Activated CD8-positive, alpha-beta memory T cell treated with anti-CD3 and anti-CD28 coated beads, Interleukin-2, amount 50 U/mL, for 4 hours (primary cell): Measurements from ENCODE around the gene FAM110A.
"Not testable (repeated sequence)": the region's sequence is repeated elsewhere in the genome, so short reads cannot be mapped to it uniquely, and the experiment has no call there.

Experiments
- DNase-seq: peaks from one replicate; pipeline ENCODE4 v3.0.0-alpha.2; 2020

The FAM110A gene

DNA sequence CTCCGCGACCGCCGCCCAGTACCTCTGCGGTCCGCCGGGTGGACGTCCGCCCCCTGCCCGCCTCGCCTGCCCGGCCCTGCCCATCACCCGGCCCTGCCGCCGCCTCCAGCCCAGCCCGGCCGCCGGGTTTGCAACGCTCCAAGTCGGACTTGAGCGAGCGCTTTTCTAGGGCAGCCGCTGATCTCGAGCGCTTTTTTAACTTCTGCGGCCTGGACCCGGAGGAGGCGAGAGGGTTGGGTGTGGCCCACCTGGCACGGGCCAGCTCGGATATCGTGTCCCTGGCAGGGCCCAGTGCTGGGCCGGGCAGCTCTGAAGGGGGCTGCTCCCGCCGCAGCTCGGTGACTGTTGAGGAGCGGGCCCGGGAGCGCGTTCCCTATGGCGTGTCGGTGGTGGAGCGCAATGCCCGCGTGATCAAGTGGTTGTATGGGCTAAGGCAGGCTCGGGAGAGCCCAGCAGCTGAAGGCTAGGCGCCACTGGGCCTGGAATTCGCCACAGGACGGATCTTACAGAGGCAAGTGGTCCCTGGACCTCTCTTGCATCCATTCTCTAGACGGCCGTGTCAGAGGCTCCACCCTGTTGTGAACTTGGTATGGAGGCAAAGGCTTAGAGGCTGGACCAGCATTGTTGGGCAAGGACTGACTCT lies 11.8 kb downstream of the FAM110A start:
- DNase-seq: peak; percentile 28

DNA sequence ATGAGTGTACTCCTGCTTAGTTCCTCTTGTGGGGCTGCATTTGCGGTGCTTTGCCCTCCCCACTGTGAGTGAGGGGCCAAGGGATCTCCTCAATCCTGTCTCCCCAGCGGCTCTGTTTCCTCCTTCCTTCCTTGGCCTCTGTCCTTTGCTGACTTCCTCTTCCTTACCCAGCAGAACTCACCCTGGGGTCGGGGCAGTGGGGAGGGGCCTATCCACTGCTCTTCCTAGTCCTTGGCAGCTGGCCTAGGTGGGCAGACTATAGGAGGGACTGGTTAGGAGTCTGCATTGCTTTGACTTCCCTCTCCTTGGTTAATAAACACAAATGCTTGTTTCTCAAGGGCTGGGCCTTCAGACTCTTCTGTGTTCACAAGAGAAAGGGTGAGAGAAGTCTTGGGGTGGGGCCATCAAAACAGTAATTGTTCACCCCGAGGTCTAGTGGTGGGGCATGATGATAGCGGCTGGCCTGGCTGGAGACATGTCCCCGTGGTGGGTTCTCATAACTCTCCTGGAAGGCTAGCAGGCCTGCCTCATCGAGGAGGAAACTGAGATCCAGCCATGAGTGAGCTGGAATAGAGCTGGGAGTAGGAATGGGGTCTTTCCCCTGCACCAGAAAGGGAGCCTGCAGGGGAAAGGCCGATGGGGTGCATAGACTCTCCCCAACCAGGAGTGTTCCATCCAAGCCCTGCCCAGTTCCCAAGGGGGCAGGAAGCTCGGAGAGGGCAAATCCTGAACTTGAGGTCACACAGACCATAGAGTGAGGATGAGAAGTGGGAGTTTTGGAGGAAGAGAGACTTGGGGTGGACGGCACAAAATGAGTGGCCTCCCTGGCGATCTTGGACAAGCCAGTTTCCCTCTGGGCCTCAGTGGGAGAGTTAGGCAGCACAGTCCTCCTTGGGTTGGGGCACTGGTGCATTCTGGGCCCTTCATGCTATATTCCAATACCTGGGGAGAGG lies 12.7 kb downstream of the FAM110A start:
- no peak for DNase-seq

DNA sequence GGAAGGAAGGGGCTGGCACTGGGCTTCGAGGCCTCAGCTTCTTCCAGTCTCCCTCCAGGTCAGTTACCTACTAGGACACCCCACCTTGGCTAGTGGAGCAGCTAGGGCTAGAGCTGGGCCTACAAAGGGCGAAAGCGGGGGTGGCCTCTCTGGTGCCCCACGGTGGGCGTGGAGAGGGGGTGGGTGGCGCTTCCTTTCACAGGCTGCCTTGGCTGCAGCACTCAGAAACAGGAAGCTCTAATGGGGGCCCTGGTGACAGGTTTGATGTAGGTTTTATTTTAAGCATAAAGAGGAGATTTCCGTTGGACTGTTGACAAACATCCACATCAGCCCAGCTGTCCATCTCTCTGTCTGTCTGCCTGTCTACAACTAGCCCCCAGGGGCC lies 13.4 kb downstream of the FAM110A start:
- peak; percentile 59 for DNase-seq

DNA sequence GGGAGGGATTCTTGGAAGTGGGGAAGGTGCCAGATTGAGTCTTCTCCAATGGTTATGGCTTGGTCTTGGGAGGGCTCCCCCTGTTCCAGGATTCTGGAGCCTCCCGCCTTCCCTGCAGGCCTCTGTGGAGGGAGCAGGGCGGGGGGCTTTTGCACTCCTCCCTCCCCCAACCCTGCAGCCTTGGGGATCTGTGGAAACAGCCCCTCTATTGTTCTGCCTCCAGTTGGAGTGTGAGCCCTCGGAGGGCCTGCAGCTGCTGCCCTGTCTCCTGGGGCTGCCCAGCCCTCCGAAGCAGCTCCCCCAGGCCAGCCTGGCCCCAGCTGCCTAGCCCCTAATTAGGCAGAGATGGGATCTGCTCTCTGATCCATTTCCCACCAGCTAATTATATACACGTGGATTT lies 14.7 kb downstream of the FAM110A start:
- DNase-seq: no peak

DNA sequence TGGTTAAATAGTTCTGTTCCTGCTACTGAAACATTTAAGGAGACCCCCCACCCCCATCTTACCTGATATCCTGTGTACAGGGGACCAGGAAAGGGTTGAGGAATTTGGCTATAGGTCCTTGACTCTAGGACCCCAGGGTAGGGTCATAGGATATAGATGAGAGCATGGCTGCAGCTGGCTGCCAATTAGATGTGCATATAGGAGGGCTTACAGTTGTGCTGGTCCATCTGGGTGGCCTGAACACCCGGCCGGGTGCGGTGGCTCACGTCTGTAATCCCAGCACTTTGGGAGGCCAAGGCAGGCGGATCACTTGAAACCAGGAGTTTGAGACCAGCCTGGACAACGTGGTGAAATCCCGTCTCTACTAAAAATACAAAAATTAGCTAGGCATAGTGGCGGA lies 15.2 kb downstream of the FAM110A start:
- not testable (repeated sequence) for DNase-seq

DNA sequence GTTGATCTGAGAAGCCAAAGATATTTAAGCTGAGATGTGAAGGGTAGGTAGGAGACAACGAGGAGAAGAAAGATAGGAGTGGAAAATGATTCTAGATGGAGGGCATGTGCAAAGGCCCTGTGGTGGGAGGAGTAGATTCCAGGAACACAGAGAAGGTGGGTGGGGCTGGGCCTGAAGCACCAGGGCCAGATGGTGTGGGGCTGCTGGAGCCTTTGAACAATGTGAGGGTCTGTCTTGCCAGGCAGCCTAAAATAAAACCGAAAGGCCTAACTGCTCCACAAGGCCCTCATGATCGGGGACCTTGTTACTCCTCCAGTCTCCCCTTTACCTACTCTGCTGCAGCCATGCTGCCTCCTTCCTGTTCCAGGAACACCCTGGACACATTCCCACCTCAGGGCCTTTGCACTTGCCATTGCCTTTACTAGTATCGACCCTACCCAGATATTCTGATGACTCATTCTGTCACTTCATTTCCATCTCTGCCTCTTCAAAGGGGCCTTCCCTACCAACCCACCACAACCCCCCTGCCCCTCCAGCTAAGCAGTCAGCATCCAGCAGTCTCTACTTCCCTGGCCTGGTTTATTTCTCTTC lies 20.0 kb downstream of the FAM110A start:
- no peak for DNase-seq

DNA sequence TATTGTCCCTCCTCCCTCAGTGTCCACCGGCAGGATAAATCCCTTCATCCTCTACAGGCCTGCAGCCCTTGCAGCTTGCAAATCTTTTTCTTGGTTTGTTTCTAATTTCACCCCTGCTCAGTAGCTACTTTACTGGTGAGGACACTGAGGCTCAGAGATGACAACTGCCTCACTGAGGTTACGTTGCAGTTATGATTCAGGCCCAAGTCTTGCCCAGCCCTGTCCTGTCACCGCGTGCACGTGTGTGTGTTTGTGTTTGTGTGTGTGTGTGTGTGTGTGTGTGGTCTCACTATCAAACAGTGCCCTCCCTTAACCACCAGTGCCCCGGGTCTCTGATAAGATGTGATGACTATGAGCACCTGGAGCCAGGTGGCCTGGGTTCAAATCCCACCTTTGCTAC lies 21.1 kb downstream of the FAM110A start:
- no peak for DNase-seq

DNA sequence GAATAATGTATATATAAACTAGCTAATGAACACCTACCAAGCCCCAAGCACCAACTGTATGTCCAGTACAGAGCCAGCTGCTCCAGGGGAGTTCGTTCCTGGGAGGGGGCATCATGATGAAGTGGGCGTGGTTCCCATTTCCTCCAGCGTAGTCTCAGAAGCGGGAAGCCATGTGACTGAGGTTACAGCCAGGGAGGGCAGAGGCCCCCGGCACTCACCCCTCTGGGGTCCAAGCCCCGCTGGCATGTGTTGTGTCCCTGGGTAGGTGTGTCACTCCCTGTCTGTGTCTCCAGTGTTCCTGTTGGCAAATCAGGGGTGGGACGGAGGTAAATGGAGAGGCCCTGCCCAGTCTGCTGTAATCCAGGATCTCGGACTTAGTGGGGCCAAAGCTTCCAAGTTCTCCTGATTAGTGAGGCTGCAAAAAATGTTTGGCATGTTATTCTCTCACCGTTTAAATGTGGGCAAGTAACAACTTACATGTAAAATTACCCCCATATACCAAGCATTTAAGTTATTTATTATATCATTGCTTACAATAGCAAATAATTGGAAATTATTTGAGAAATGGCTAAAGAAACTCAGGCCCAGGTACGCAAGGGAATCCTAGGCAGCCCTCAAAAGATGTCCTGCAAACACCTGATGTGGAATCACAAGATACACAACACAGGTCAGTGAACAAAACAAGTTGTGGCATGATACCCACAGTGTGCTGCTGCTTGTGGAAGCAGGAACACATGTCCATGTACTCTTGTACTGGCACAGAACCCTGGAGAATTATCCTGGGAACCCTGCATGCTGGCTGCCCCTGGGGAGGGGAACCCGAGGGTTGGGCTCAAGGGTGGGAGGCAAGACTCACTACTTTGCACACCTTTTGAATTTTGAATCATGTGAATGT lies 22.2 kb downstream of the FAM110A start:
- no peak for DNase-seq

DNA sequence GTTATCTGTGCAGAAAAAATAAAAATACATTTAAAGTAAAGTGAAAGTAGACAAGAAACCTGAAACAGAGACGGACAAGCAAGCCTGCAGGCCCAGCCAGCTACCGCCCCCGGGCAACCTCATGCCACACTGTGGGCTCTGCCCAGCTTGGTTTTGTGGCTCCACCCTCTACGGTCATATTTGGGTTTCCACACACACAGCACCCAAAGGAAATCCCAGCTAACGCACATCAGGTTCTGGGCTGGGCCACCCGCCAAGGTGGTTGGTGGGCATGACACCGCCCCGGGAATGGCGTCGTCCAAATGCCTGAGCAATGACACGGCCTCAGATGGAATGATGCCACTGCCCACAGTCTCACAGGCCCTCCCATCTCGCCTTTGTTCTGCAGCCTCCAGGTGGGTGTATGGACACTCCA lies 22.9 kb downstream of the FAM110A start:
- peak; percentile 45 for DNase-seq

DNA sequence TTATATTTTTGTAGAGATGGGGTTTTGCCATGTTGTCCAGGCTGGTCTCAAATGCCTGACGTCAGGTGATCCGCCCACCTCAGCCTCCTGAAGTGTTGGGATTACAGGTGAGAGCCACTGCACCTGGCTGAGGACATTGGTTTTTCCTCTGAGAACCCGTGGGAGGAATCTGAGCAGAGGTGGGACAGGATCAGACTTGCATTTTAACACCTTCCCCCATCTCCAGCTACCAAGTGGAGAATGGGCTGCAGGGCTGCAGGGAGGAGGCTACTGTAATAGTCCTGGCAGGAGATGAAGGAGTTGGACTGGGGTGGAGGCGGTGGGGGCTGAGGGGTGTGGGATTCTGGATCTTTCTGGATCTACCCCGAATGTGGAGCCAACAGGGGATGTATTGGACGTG lies 24.5 kb downstream of the FAM110A start:
- no peak for DNase-seq

DNA sequence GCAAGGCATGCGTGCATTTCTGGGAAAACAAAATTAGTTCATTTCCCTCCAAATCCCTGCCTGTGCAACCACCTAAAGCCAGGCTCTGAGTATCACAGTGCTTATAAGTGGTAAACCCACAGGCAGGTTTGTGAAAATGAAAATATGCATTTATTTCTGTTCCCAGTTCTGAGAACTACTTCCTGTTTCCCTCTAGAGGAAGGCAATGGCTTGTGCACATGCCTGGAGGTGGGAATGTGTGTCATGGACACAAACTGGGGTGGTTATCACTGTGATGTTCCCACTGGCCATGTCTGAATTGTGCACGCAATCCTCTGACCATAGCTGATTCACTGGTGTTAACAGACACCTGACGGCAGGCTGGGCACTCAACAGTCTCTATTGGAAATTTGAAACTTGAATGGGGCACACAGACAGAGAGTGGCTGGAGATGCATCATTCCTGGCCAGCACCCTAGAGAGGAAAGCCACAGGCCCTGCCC lies 26.3 kb downstream of the FAM110A start:
- DNase-seq: no peak

DNA sequence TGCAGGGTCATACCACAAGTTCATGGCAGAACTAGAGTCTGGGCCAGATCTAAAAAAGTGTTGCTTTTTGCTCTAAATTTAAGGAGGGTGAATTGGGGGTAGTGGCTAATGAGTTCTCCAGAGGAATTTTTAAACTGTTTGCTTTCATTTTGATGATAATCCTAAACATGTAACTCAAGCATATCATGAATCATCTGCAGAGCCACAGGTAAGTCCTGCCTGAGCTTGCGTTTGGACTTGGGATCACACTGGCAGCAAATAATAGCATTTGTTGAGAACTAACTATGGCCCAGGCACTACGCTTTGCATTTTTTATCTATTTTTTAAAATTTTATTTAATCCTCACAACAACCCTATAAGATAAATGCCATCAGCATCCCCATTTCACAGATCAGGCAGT lies 27.4 kb downstream of the FAM110A start:
- no peak for DNase-seq

DNA sequence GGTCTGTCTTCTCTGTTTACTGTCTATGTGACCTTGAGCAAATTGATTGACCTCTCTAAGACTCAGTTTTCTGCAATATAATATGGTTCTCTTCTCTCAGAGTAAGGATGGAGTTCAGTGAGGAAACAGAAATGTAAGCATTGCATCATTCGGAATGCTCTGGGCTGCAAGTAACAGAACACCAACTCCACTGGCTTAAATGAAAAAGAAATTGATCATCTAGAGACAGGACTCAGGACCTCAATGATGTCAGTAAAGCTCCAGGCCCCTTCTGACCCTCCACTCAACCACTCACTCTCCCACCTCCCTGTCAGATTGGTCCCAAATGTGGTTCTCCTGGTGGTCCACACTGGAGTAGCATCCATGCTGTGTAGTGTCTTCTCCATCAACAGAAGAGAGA lies 31.9 kb downstream of the FAM110A start:
- no peak for DNase-seq

DNA sequence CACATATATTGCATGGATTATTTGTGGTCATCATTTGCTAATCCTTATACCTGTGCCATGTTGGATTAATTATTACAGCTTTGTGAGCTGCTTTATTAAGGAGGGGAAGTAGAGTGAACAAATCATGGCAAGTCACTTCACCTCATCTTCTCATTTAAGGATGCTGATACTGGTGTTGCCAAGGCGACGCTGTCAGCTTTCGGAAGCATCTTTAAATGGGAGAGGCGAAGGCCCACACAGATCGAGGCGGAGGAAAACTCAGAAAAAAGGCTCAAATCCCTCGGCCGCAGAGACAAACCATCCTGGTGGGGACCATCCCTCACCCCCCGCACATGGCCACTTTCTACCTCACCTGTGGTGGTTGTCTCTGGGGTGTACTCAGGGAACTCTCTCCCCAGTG lies 34.8 kb downstream of the FAM110A start:
- no peak for DNase-seq

DNA sequence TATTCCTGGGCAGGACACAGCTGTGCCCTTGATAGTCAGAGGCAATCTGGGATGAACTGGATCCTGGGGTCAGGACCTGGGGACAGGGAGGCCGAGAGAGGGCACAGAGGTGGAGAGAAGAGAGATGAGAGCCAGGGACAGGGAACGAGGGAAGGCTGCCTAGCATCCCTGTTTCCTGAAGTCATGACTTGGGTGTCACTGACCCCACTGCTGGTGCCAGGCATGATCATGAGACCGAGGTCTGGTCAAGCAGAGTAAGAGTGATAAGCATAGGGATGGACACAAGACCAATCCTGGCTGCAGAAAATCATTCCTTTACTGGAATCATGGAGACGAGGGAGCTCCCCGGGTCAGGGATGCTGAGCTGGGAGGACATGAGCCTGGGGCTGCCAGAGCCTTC lies 36.1 kb downstream of the FAM110A start:
- no peak for DNase-seq

DNA sequence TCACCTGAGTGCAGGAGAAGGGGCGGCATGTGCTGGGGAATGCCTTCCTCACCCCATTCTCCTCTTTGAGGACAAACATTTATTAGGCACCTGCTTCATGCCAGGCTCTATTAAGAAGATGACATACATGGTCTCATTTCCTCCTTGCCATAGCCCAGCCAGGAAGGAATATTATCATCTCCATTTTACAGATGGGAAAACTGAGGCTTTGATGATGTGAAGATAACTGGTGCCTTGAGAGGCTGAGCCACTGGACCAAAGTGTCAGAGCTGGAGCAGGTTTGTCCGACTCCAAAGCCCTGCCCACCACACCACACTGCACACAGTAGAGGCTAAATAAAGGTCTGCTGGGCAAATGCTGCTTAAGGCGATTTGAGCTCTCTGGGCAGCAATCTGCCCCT lies 37.2 kb downstream of the FAM110A start:
- DNase-seq: no peak

DNA sequence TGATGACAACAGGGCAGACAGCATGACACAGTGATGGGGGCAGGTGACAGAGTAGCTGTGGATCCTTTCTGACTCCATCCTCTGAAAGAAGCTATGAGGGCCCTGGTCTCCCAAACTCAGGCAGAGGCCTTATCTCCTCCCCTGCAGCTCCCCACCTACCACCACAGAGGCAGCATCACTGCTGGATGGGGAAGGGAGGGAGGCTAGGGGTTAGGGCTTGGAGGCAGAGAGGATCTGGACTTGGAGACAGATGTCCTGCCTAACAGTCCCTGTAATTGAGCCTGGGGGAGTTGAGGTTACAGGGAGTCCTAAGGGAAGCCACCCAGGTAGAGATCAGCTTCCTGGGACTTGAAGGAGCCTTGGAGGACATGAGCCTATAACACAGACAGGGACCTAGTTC lies 37.9 kb downstream of the FAM110A start:
- no peak for DNase-seq

DNA sequence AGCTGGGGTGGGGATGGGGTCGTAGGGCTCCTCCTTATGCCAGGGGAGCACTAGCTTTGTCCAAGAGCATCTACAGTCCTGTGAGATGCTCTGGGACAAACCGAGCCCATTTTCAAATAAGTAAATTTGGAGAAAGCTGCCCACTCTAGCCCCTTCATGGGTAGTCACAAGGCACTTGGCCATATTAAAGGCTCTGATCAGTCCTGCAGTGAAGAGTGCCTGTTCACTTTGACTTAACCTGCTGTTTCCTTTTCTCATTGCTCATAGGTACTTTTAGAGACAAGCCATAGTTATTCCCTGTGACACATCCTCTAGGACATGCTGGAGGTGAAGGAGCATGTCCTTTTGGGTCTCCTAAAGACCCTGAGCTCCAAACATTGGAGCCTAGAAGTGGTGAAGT lies 38.4 kb downstream of the FAM110A start:
- DNase-seq: no peak

DNA sequence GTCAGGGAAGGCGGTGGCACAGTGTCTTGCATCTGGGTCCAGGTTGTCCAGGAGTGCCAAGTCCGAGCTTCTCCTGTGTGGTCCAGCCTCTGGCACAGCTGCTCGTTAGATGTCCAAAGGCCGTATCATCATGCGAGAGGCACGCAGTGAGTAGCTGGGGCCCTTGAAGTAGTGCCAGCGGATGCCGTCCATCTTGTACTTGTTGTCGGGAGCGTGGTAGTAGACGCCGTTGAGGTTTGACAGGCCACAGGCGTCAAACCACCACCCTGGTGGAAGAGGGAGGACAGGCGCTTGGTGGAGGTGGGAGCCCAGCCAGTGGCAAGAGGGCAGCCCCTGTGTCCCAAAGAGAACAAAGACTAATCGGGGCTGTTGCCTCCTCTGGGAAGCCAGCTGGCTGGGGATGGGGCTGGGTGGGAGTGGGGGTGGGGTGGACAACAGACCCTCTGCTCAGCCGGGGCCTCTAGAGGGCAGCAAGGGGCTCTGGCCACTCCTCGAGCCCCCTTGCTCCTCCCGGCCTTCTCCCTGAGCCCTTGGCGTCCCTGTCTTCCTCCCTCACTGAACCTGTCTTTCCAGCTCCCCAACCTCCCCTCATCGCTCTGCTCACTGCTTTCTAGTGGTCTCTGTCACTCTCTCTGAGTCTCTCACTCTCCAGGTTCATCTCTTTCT lies 39.5 kb downstream of the FAM110A start:
- no peak for DNase-seq

DNA sequence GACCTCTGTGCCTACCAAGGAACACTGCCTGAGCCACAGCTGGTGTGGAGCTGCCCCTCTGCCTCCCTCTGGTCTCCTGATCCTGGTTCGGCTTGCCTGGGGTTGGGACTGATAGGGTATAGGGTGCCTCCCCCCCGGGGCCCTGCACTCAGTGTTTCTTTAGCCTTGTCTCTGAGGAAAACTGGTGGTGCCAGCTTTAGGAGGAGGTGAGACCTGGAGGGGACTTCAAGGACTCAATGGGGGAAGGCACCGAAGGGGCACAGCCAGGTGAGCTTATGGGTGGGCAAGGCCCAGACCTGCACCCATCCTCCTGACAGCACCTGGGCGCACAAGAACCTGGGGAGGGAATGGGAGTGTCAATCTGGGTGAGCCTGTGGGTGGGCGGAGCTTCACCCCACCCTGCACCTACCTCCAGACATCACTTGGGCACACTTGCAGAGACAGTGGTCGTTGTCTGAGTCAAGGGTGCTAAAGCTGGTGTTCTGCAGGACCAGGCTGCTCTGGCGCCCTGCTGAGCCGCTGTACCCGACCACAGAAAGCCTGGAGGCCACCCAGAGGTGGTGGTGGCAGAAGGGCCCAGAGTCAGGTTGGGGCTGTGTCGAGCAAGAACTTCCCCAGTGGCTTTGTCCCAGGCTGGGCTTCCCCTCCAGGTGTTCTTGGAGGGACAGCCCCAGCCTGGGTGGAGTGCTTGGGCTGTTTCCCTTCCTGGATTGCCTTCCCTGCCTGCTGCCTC lies 40.5 kb downstream of the FAM110A start:
- DNase-seq: no peak

DNA sequence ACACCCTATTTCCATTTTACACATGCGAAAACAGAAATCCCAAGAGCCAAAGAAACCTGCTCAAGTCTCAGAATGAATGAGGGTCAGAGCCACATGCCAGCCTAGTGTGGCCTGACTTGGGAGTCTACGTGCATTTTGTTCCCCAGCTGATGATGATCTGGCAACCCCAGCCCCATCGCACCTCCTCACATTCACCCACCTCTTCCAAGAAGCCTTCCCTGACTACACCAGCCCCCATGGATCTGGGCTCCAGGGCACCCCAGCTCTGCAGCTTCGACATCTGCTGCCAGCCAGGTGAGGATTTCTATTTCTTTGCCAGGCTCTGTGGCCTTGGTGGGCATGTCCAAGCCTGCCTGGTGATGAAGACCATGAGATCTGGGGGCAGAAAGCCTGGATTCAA lies 41.6 kb downstream of the FAM110A start:
- no peak for DNase-seq

DNA sequence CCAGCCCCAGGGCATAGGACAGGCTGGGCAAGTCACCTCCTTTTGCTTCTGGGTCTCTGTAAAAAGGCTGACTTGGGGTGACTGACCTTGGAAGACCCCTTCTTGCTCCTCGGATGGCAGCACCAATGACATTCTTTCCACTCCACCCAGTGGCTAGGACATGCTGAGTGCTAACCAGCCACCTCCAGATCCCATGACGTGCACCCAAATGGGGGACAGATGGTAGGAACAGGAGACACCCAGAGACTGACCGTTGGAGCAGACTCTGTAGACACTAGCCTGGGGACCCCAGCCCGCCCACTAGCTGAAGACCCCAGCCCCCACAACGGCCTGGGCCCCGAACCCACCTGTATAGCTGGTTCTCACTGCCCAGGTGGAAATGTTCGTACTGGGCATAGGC lies 44.3 kb downstream of the FAM110A start:
- no peak for DNase-seq
